AG09309 (cell line): ENCODE measurements around the gene SETD2.

ENCODE experiments used
- DNase-seq: peaks from one replicate; pipeline ENCODE4 v3.0.0-alpha.2; 2010; ENCODE audit warnings: low read depth
- H3K4me3 ChIP-seq: 2 replicates; pipeline ENCODE4 v1.5.1; 2011; ENCODE audit warnings: mild to moderate bottlenecking, low read depth, low read length, moderate library complexity; ENCODE audit not compliant: control insufficient read depth
- TF ChIP-seq, protein P1 (sequence below): IDR thresholded peaks from 2 replicates; pipeline ENCODE4 v1.5.1; 2011; ENCODE audit warnings: mild to moderate bottlenecking, low read depth, low read length, inconsistent platforms; ENCODE audit not compliant: insufficient read depth, control insufficient read depth; ENCODE audit errors: missing control alignments

The SETD2 gene

DNA sequence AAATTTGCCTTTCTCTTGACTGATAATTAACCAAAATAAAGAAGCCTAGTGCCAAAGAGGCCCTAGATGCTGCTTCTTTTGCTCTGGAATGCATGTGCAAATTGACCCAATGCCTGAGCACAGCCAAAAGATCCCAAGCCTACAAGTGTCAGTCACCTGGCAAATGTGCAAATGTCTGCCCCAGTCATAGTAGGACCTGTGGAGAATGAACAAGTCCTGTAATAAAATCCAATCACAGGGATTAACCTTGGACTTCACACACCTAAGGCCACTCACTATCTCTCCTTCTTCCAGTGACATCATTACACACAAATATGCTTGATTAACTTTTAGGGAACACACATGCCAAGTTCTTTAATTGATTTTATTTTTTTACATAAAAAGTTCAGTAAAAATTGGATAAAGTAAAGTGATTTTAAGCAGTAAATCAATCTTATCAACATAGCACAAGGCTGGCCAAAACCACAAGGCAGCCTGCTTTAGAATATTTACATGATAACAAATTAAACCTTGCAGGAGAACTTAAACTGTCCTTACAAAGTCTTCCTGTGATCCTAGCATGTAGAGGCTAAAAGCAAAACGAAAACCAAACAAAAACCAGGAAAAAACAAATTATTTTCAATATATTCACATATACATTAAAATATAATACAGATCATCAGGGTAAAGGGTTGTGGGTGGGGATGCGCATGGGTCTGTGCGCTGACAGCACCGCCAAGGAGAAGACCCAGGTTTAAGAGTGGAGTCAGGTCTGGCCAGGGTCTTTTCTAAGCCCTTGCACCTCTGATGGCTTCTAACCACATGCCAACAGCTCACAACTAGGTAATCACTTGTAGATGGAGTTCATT lies 147.6 kb downstream of the SETD2 start:
- TF ChIP-seq, protein P1, sequence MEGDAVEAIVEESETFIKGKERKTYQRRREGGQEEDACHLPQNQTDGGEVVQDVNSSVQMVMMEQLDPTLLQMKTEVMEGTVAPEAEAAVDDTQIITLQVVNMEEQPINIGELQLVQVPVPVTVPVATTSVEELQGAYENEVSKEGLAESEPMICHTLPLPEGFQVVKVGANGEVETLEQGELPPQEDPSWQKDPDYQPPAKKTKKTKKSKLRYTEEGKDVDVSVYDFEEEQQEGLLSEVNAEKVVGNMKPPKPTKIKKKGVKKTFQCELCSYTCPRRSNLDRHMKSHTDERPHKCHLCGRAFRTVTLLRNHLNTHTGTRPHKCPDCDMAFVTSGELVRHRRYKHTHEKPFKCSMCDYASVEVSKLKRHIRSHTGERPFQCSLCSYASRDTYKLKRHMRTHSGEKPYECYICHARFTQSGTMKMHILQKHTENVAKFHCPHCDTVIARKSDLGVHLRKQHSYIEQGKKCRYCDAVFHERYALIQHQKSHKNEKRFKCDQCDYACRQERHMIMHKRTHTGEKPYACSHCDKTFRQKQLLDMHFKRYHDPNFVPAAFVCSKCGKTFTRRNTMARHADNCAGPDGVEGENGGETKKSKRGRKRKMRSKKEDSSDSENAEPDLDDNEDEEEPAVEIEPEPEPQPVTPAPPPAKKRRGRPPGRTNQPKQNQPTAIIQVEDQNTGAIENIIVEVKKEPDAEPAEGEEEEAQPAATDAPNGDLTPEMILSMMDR = no peak
- H3K4me3 ChIP-seq = no peak overlapping the region
- DNase-seq = no peak

- DNase-seq = no peak
- TF ChIP-seq, protein P1 = no peak
- H3K4me3 ChIP-seq = no peak overlapping the region
Measured at GRCh38 chr3:47015151-47015550, 148.8 kb downstream of the SETD2 start.

- TF ChIP-seq, protein P1 = no peak
- no peak overlapping the region for H3K4me3 ChIP-seq
- no peak for DNase-seq
Measured at GRCh38 chr3:47014036-47014435, 149.9 kb downstream of the SETD2 start.

DNA sequence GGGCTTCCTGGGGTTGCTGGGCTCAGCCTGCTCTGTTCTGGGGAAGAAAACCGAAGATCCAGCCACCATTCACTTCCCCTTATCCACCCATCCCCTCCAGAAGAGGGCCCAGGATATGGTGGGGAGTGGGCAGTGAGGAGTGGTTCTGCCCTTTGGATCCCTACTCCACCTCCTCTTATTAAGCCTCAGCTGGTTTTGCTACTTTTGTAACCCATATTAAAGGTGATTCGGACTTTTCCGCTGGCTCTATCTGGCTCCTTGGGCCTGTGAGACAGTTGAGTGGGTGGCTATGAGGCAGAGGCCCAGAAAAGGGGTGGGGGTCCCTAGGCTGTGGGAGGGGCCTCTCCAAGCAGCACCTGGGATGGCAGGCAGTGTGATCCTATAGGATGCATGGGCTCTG lies 150.7 kb downstream of the SETD2 start:
- DNase-seq = no peak
- no peak overlapping the region for H3K4me3 ChIP-seq
- TF ChIP-seq, protein P1 = no peak

- TF ChIP-seq, protein P1 = no peak
- DNase-seq = no peak
- H3K4me3 ChIP-seq = no peak overlapping the region
Measured at GRCh38 chr3:47012342-47013230, 151.3 kb downstream of the SETD2 start.

DNA sequence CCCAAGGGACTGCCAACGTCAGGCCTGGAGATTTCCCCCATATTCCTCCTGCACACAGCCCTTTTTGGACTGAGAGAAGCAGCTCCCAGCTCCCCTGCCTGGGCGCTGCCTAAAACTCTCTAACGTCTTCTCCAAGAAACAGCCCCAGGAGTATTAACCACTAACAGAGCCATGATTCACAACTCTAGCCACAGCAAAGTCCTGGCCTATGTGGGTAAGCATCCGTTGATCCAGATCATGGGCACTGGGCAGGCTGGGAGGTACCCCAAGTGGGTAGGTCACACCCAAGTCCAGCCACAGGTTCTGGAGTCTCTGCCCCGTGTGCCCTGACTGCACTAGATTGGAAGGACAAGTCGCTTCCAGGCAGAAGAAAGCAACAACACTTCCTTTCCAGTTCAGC lies 152.5 kb downstream of the SETD2 start:
- no peak overlapping the region for H3K4me3 ChIP-seq
- DNase-seq = no peak
- TF ChIP-seq, protein P1 = no peak
